Inflammatory macrophage treated with lipopolysaccharide for 1 hour (primary cell): ENCODE results near the gene MGAT4C.

Experiments
- DNase-seq, 2 donors: peaks; one replicate each; pipeline ENCODE4 v3.0.0-alpha.2; 2020 to 2022

Gene MGAT4C

GRCh38 chr12:85955127-85955526 lies 301.1 kb downstream of the MGAT4C start:
- DNase-seq = no peak

GRCh38 chr12:85951823-85952222 lies 304.4 kb downstream of the MGAT4C start:
- peak in 1 of 2 donors; percentile 25 for DNase-seq

GRCh38 chr12:85949253-85949652 lies 306.9 kb downstream of the MGAT4C start:
- DNase-seq = no peak

GRCh38 chr12:85948340-85948739 lies 307.9 kb downstream of the MGAT4C start:
- no peak for DNase-seq

GRCh38 chr12:85947286-85947685 lies 308.9 kb downstream of the MGAT4C start:
- DNase-seq = no peak

- DNase-seq = no peak
Measured at GRCh38 chr12:85946375-85946774, 309.8 kb downstream of the MGAT4C start.

GRCh38 chr12:85927166-85927565 lies 329.0 kb downstream of the MGAT4C start:
- DNase-seq = no peak

GRCh38 chr12:85923767-85924331 lies 332.3 kb downstream of the MGAT4C start:
- DNase-seq = peak; percentile 1 to 46

GRCh38 chr12:85920324-85920947 lies 335.8 kb downstream of the MGAT4C start:
- peak; percentile 8 to 58 for DNase-seq
